Body of pancreas (tissue), 4 donors: ENCODE results near the gene ZNF513. TPM values are rescaled to one million over a fixed set of nuclear protein-coding genes. Genes with fewer than 3 reads are reported as not detected.
A peak's percentile ranks its signal among the peaks of the same experiment; 100 is the strongest.

Experiments
- ATAC-seq: fragments of 150-250 bp; one replicate; pipeline ENCODE4 v1.9.1; 2016
- DNase-seq, 4 donors: peaks; one replicate each; pipeline ENCODE4 v3.0.0-alpha.2; 2019
- H3K27ac ChIP-seq, 4 donors: fragments of 200-600 bp; sonication (generic); 1 replicate in 3 of 4; 2 replicates in 1 of 4; pipeline versions ENCODE4 v1.5.1 to v1.6.1; 2016 to 2019; ENCODE audit warnings: mild to moderate bottlenecking in 1 of 4, mixed read lengths in 1 of 4, moderate library complexity in 1 of 4
- H3K27me3 ChIP-seq, 2 donors: fragments of 200-600 bp; sonication (generic); one replicate each; pipeline ENCODE4 v1.6.0; 2016; ENCODE audit warnings: mild to moderate bottlenecking in 1 of 2
- H3K36me3 ChIP-seq, 2 donors: fragments of 200-600 bp; sonication (generic); replicated peaks in 1 of 2; 2 replicates each; pipeline ENCODE4 v1.5.1; 2016; ENCODE audit warnings: low read depth in 2 of 2; ENCODE audit not compliant: insufficient read depth in 1 of 2
- H3K4me1 ChIP-seq: fragments of 200-600 bp; sonication (generic); one replicate; pipeline ENCODE4 v1.6.0; 2016
- H3K4me3 ChIP-seq, 2 donors: fragments of 200-600 bp; sonication (generic); 1 replicate in 1 of 2; 2 replicates in 1 of 2; pipeline ENCODE4 v1.5.1; 2016 to 2019
- H3K9me3 ChIP-seq, 3 donors: fragments of 200-600 bp; sonication (generic); 1 replicate in 2 of 3; 2 replicates in 1 of 3; pipeline ENCODE4 v1.5.1; 2016
- CTCF ChIP-seq, 7 experiments: fragments of 450-650 bp in 4 of 7; fragments of 200-600 bp in 3 of 7; sonication (generic) in 3 of 7; IDR thresholded peaks; one replicate each; pipeline ENCODE4 v1.5.1; 2016 to 2019; ENCODE audit warnings: antibody characterized with exemption in 7 of 7
- POLR2A ChIP-seq, 3 donors: fragments of 450-650 bp; IDR thresholded peaks; one replicate each; pipeline ENCODE4 v1.6.1; 2016; ENCODE audit warnings: antibody characterized with exemption in 3 of 3, mild to moderate bottlenecking in 2 of 3
- WGBS, 2 donors: methylation state at CpG; one replicate each; pipeline ENCODE4 v1.1.5; 2017; 5-methylcytosine and 5-hydroxymethylcytosine counted together
- intact Hi-C: fragments of 100-400 bp; cut with DNase I; formaldehyde crosslinking; loops from one replicate; pipeline ENCODE4 v1.15.1; 2023
- total RNA-seq, 2 donors: library from RNA; depleted of rRNA; stranded (reverse); fragments of >200 nt; gene quantifications; one replicate each; pipeline ENCODE4 v1.1.0, GENCODE V29; 2016

ZNF513 gene
- total RNA-seq, 2 donors from 2014 or later, result 11.7 to 22.1 TPM

GRCh38 chr2:27398962-27399361, 18.4 kb upstream of the ZNF513 start:
- Histone ChIP-seq H3K4me3 (no peak overlapping the region), H3K27me3 (no peaks in the 10 kb centered on the region), H3K36me3 (no peaks in the 10 kb centered on the region), H3K9me3 (no peaks in the 10 kb centered on the region), H3K27ac (no peak overlapping the region), H3K4me1 (no peaks in the 10 kb centered on the region)
- intact Hi-C loops, result no loop called here
- WGBS, 2 donors, result 97% methylated on average over 5 of the region's 5 CpGs
- TF ChIP-seq CTCF (IDR thresholded peaks at IDR 0.05) (no peak), POLR2A (IDR thresholded peaks at IDR 0.05) (no peak)
- ATAC-seq (no peak), DNase-seq (no peak)

- H3K4me3 ChIP-seq, result no peak overlapping the region
- TF ChIP-seq CTCF (IDR thresholded peaks at IDR 0.05) (no peak), POLR2A (IDR thresholded peaks at IDR 0.05) (no peak)
- H3K27ac ChIP-seq, result no peak overlapping the region
- ATAC-seq (no peak), DNase-seq (no peak)
- no peaks in the 10 kb centered on the region for H3K27me3 ChIP-seq
- H3K4me1 ChIP-seq, result no peaks in the 10 kb centered on the region
- WGBS, 2 donors, result 94 to 97% methylated on average over 33 of the region's 33 CpGs
- intact Hi-C loops, result no loop called here
- H3K9me3 ChIP-seq, result no peaks in the 10 kb centered on the region
- H3K36me3 ChIP-seq, result peaks cover 0 to 2% of the 10 kb centered on the region in 2 donors
These were observed 12.7 kb upstream of the ZNF513 start for GRCh38 chr2:27393225-27393624.

- Histone ChIP-seq H3K27ac (no peak overlapping the region), H3K4me1 (no peaks in the 10 kb centered on the region), H3K4me3 (no peak overlapping the region), H3K27me3 (no peaks in the 10 kb centered on the region), H3K36me3 (peaks cover 0 to 2% of the 10 kb centered on the region in 2 donors), H3K9me3 (no peaks in the 10 kb centered on the region)
- no peak for DNase-seq
- WGBS, 2 donors, result 91 to 92% methylated on average over 9 of the region's 9 CpGs
- intact Hi-C loops, result no loop called here
- ATAC-seq, result no peak
- no peak for TF ChIP-seq POLR2A (IDR thresholded peaks at IDR 0.05)
- TF ChIP-seq CTCF (IDR thresholded peaks at IDR 0.05), result no peak
These were observed 10.5 kb upstream of the ZNF513 start for GRCh38 chr2:27390822-27391679.

- Histone ChIP-seq H3K36me3 (peaks cover 0 to 18% of the 10 kb centered on the region in 2 donors), H3K9me3 (no peaks in the 10 kb centered on the region), H3K27ac (peak overlapping the region; percentile 73 to 93 (median 90)), H3K4me1 (peaks cover 29% of the 10 kb centered on the region), H3K27me3 (no peaks in the 10 kb centered on the region), H3K4me3 (no peak overlapping the region)
- DNase-seq, result no peak
- TF ChIP-seq CTCF (IDR thresholded peaks at IDR 0.05) (no peak), POLR2A (IDR thresholded peaks at IDR 0.05) (no peak)
- intact Hi-C loops, result no loop called here
- 83 to 88% methylated on average over 8 to 10 of the region's 10 CpGs for WGBS, 2 donors
- no peak for ATAC-seq
These were observed 1.1 kb upstream of the ZNF513 start for GRCh38 chr2:27381577-27382181.
